Loucy (cell line): ENCODE results near the gene ENTHD1.
"Not testable (repeated sequence)": the region's sequence is repeated elsewhere in the genome, so short reads cannot be mapped to it uniquely, and the experiment has no call there.

Experiments used
- EZH2phosphoT487 ChIP-seq: fragments of 200-600 bp; IDR thresholded peaks from 2 replicates; pipeline ENCODE4 v1.6.1; 2018; ENCODE audit warnings: antibody characterized with exemption, mild to moderate bottlenecking, moderate library complexity, borderline replicate concordance
- TF ChIP-seq, protein P1 (sequence below): fragments of 200-600 bp; sonication (generic); conservative IDR thresholded peaks from 2 replicates; pipeline ENCODE4 v1.5.1; 2014; ENCODE audit warnings: mild to moderate bottlenecking, antibody characterized with exemption, low read length

DNA sequence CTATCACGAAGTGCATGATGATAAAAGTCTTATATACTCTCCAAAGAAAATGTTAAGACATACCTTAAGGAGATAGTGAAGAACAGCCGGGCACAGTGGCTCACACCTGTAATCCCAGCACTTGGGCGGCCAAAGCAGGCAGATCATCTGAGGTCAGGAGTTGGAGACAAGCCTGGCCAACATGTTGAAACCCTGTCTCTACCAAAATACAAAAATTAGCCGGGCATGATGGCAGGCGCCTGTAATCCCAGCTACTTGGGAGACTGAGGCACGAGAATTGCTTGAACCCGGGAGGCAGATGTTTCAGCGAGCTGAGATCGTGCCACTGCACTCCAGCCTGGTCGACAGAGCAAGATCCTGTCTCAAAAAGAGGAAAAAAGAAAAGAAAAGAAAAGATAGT, 10.5 kb upstream of the ENTHD1 start:
- TF ChIP-seq, protein P1, sequence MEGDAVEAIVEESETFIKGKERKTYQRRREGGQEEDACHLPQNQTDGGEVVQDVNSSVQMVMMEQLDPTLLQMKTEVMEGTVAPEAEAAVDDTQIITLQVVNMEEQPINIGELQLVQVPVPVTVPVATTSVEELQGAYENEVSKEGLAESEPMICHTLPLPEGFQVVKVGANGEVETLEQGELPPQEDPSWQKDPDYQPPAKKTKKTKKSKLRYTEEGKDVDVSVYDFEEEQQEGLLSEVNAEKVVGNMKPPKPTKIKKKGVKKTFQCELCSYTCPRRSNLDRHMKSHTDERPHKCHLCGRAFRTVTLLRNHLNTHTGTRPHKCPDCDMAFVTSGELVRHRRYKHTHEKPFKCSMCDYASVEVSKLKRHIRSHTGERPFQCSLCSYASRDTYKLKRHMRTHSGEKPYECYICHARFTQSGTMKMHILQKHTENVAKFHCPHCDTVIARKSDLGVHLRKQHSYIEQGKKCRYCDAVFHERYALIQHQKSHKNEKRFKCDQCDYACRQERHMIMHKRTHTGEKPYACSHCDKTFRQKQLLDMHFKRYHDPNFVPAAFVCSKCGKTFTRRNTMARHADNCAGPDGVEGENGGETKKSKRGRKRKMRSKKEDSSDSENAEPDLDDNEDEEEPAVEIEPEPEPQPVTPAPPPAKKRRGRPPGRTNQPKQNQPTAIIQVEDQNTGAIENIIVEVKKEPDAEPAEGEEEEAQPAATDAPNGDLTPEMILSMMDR: not testable (repeated sequence)
- not testable (repeated sequence) for TF ChIP-seq EZH2phosphoT487
